ENCODE data around the gene NUTF2. TPM values are rescaled to one million over a fixed set of nuclear protein-coding genes. Genes with fewer than 3 reads are reported as not detected.

Gene NUTF2
- total RNA-seq: 73.9 and 178 TPM in 2 replicates

DNA sequence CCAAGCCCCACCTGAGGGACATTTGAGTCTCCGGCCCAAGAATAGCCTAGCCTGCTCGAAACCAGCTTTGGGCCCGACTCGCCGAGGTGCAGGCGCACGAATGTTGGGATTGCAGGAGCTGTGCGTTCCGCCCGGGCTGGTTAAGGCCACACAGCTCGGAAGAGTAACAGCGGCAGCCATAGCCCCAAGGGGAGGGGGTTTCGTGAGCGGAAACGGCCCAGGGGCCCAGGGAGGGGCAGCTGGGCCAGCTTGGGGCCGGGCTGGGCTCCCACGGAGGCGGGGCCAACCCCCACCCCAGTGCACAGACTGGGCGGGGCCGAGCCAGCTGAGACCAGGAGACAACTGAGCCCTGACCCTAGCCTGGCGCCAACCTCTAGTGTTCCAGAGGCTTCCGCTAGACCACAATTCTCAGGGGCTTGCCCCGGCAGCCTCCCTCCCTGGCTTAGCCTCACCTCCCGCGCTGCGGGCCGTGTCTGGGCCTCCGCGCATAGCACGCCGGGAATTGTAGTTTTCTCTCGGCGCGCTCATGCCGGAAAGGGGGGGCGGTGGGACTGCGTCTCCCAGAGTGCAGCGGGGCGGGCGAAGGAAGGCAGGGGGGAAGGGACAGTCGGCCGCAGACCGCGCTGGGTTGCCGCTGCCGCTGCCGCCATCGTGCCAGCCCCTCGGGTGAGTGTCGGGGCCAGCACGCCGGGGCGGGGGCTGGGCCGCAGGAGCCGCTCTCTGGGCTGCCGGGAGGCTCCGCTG lies at the start of gene NUTF2:
Gene NUTF2 (plus strand): TSS at position 614 of the 744 bp plus-strand sequence. CDS start 18,198 bp downstream, outside the sequence.

GRCh38 chr16:67806428-67807147 lies 40.1 kb upstream of the NUTF2 start, which contains the start of the genes RANBP10 and TSNAXIP1:
TSS of gene RANBP10 (minus strand) at chr16:67806560. CDS start at chr16:67806536, 24 bp downstream.
TSS of gene TSNAXIP1 (plus strand) at chr16:67806889. CDS start at chr16:67807150, 261 bp downstream.

GRCh38 chr16:67841816-67842508 lies 4.8 kb upstream of the NUTF2 start, which contains the start of gene THAP11:
TSS of gene THAP11 (plus strand) at chr16:67842320. CDS start at chr16:67842555, 235 bp downstream.

GRCh38 chr16:67847064-67847861 lies 530 bp downstream of the NUTF2 start, which contains the start of gene CENPT:
TSS of gene CENPT (minus strand) at chr16:67847693. CDS start at chr16:67833859, 13,834 bp downstream.

DNA sequence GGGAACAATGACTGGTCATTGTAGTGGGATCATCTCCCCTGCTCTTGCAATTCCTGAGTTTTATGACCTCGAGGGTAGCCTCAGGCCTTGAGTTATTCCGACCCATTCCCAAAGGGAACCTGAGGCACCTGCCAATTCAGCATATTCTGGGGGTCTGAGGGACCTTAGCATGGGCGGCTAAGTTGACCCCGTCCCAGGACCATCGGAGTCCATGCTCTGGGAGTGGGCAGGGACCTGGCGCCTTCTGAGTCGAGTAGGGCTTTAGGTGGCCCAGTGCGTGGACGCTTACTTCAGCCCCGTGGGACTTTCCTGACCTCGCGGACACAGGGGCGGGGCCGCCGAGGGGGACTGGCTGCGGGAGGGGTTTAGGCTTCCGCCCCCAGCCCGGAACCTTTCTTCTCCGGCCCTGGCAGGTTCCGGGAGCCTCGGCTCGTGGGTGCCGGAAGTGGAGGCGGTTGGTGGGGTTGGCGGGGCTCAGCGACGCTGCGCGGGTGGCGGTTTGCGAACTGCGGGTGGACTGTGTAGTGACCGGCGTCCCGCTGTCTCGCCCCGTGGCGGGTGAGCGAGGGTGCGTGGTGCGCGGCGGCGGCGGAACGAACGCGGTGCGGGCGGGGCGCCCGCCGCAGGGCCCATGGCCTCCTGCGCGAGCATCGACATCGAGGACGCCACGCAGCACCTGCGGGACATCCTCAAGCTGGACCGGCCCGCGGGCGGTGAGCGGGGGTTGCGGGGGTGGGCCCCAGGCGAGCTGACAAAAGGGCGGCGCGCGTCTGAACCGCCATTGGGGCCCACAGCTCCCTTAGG lies 26.1 kb downstream of the NUTF2 start, which contains the start of gene EDC4:
Gene EDC4 (plus strand): TSS at position 422 of the 804 bp plus-strand sequence. CDS start 210 bp downstream, at position 632.

DNA sequence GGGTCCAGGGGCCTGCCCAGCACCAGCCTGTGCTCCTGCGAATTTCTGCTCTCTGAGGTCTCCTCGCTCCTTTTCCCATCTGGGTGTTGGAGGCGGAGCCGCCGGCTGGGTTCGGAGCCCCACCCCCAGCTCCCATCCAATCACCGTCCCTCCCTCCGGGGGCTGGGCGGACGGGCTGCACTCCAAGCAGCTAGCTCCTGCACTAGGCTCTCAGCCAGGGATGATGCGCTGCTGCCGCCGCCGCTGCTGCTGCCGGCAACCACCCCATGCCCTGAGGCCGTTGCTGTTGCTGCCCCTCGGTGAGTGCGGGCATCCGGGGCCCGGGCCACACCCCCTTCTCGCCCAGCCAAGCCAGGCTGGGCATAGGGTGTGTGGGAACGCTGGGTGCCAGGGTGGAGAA lies 38.0 kb downstream of the NUTF2 start, which contains the start of gene NRN1L:
Gene NRN1L (plus strand): TSS at position 202 of the 400 bp plus-strand sequence. CDS start 19 bp downstream, at position 221.

GRCh38 chr16:67892899-67893742 lies 46.4 kb downstream of the NUTF2 start, which contains the start of gene PSKH1:
TSS of gene PSKH1 (plus strand) at chr16:67893254. CDS start at chr16:67908750, 15,496 bp downstream.

Other genes with a start within 250 kb of the NUTF2 start
- under 0.01 and 0.37 TPM in 2 replicates for gene CARMIL2, start 201.8 kb upstream of the NUTF2 start, total RNA-seq
- gene ACD, start 186.7 kb upstream of the NUTF2 start, total RNA-seq: 11.3 and 15.8 TPM in 2 replicates
- gene PARD6A, start 186.0 kb upstream of the NUTF2 start, total RNA-seq: 0.59 and 1.2 TPM in 2 replicates
- gene ENKD1, start 180.2 kb upstream of the NUTF2 start, total RNA-seq: 12.4 and 14.0 TPM in 2 replicates
- gene C16orf86, start 180.1 kb upstream of the NUTF2 start, total RNA-seq: 2.2 and 5.6 TPM in 2 replicates
- gene GFOD2, start 127.6 kb upstream of the NUTF2 start, total RNA-seq: 12.5 and 20.3 TPM in 2 replicates
- 3.9 and 7.1 TPM in 2 replicates for gene RANBP10, start 40.4 kb upstream of the NUTF2 start, total RNA-seq
- gene TSNAXIP1, start 40.0 kb upstream of the NUTF2 start, total RNA-seq: 0.32 and 1.5 TPM in 2 replicates
- gene THAP11, start 4.6 kb upstream of the NUTF2 start, total RNA-seq: 31.1 and 35.3 TPM in 2 replicates
- 19.9 and 29.6 TPM in 2 replicates for gene CENPT, start 760 bp downstream of the NUTF2 start, total RNA-seq
- gene EDC4, start 26.1 kb downstream of the NUTF2 start, total RNA-seq: 46.9 and 83.3 TPM in 2 replicates
- not detected in 2 replicates for gene NRN1L, start 38.0 kb downstream of the NUTF2 start, total RNA-seq
- gene PSKH1, start 46.3 kb downstream of the NUTF2 start, total RNA-seq: 27.6 and 28.9 TPM in 2 replicates
- under 0.01 and 0.51 TPM in 2 replicates for gene CTRL, start 84.9 kb downstream of the NUTF2 start, total RNA-seq
- 22.0 and 46.3 TPM in 2 replicates for gene PSMB10, start 89.9 kb downstream of the NUTF2 start, total RNA-seq
- gene LCAT, start 97.2 kb downstream of the NUTF2 start, total RNA-seq: 6.5 and 10.4 TPM in 2 replicates
- gene SLC12A4, start 121.7 kb downstream of the NUTF2 start, total RNA-seq: 119 and 195 TPM in 2 replicates
- not detected in 2 replicates for gene DPEP3, start 133.6 kb downstream of the NUTF2 start, total RNA-seq
- gene DPEP2, start 152.6 kb downstream of the NUTF2 start, total RNA-seq: not detected in 2 replicates
- gene DPEP2NB, start 169.0 kb downstream of the NUTF2 start, total RNA-seq: not detected in 2 replicates
- 7.3 and 8.3 TPM in 2 replicates for gene DDX28, start 176.3 kb downstream of the NUTF2 start, total RNA-seq
- gene DUS2, start 176.4 kb downstream of the NUTF2 start, total RNA-seq: 12.5 and 21.1 TPM in 2 replicates
- gene NFATC3, start 238.4 kb downstream of the NUTF2 start, total RNA-seq: 8.3 and 12.4 TPM in 2 replicates

Measured in smooth muscle cell of the umbilical artery (primary cell).